GM19351 (cell line): Measurements from ENCODE around the gene FKBP15.
"Not testable (repeated sequence)": the region's sequence is repeated elsewhere in the genome, so short reads cannot be mapped to it uniquely, and the experiment has no call there.

ENCODE experiments used
- ATAC-seq: cut with Tn5 transposase; IDR thresholded peaks from one replicate; pipeline ENCODE4 v1.9.1; 2021; ENCODE audit warnings: mild to moderate bottlenecking, moderate library complexity; ENCODE audit not compliant: unreplicated experiment

The FKBP15 gene

GRCh38 chr9:113149561-113149960 lies 71.5 kb downstream of the FKBP15 start:
- not testable (repeated sequence) for ATAC-seq

GRCh38 chr9:113148781-113149510 lies 72.1 kb downstream of the FKBP15 start:
- ATAC-seq: no peak

- ATAC-seq: no peak
Measured at GRCh38 chr9:113148372-113148705, 72.7 kb downstream of the FKBP15 start.

DNA sequence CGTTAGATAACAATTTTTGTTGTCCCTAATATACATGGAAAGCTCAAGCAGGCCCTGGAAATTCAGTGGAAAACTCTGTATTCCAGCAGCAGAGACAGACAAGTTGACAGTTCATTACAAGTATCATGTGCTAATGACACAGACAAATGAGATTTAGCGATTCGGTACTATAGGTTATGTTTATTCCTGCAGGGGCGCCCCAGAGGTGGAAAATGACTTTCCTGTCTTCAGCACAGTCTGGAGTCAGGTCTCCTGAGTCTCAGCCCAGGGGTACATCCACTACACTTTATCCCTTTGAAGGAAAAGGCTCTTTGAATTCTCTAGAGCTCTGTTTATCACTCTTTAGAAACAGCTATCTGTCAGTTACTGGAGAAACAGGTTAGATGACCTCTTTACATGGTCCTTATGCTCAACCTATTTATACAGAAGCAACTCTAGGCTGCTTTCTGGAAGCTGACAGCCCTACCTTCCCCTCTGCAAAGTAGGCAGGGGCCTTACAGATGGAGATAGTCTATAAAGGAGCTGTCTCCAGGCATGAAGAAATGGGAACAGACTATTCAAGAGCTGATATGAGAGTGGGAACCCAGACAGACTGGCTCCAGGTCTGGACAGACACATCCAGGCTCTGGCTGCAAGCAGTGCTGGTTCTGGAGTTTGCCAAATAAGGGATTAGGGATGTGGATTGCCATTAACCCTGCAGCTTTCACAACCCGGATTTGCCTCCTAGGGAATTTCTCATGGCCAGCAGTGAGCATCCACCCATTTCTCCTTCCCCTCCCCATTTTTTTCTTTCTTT lies 77.4 kb downstream of the FKBP15 start:
- ATAC-seq: no peak

GRCh38 chr9:113140896-113141295 lies 80.2 kb downstream of the FKBP15 start:
- ATAC-seq: not testable (repeated sequence)

DNA sequence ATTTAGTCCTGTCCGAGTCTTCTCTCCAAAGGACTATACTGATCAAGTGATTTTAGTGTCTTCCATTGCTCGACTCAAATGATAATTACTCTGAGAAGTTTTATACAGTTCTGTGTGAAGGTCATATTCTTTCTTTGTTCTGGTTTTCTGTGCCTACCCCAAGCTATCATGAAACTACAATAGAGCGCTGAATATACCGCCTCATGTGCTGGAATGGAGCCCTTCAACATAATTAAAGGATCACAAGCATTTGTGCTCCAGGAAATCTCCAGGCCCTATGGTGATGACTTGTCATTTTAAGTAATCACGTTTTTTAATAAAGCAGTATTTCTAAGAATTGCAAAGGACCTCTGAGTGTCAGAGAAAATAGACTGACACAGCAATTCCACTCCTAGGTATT lies 81.1 kb downstream of the FKBP15 start:
- no peak for ATAC-seq

DNA sequence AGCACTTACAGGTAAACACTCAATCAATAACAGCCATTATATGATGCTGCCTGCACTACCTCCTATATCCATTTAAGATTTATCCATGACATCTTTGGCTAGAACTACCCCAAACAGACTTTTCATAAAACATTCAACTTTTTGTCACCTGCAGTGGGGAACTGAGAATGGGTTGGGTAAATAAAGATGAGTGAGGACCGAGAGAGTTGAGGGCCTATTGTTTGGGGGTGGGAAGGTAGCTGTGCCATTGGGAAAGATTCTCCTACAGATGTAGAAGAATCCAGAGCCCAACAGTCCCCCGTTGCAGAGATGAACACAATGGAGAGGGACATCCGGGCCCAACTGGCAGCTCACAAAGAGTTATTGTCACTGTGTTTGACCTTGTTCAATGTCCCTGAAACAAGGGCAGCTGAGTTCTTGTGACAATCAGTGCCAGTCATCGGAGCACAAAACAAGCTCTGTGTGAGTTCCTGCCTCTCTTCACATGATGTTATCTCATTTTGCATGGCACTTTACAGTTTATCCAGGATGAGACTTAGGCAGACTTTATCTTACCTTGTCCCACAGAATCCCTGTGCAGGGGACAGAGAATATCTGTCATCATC lies 81.8 kb downstream of the FKBP15 start:
- no peak for ATAC-seq

- ATAC-seq: no peak
Measured at GRCh38 chr9:113138760-113139159, 82.3 kb downstream of the FKBP15 start.

DNA sequence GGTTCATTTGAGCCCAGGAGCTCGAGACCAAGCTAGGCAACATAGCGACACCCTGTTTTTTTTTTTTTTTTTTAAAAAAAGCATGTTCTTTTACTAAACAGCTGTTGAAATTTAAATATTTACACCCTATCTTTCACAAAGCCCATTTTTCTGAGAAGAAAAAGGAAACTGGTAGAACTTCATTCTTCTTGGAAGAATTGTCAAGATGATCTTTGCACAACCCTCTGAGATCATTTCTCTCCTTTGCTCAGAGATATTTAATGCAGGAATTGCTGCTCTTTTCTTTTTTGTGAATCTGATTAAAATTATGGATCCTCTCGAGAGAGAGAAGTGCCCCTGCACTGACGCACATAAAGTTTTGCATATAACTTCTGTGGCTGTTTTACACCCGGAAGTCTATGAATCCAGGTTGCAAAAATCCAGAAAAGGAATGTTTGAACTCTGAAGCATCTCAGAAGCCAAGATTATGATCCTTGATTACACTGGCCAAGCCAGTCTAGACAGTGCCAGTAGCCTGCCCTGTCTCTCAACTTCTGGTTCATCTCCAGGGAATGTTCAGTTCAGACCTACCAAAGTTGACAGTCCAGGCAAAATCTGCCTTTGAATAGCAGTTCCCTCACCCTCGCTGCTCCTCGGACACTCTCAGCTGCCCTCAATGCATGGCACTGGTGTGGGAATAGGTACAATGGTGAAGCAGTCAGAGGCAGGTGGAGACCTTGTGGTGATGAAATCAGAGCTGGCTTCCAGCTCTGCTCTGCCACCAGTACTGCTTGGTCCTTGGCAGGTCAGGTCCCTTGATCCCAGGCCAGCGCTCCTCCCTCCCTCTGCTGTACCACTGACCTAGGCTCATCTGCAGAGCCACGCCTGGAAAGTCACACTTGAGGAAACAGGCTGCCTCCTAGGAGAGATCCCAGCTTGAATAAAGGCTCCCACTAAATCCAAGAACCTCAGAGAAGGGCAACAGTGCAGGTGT lies 83.6 kb downstream of the FKBP15 start:
- no peak for ATAC-seq

GRCh38 chr9:113131689-113132151 lies 89.4 kb downstream of the FKBP15 start:
- no peak for ATAC-seq

- ATAC-seq: no peak
Measured at GRCh38 chr9:113129884-113130283, 91.2 kb downstream of the FKBP15 start.

DNA sequence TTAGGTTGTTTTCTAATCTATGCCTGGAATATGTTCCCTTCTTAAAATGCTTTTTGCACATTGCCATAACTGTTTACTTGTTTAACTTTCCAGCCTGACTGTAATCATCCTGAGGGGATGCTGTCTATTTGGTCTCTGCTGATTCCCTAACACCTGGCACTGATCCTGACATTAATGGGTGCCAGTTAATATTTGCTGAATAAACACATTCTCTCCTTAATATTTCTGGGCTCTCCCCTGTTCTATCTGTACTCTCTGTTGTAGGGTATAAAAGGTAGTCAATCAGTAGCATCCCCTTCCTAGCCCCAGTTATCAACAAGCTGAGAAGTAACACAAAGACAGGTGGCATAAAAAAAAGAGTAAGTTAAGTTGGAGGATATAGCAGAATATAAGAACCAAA lies 91.6 kb downstream of the FKBP15 start:
- ATAC-seq: no peak

GRCh38 chr9:113125386-113126035 lies 95.6 kb downstream of the FKBP15 start:
- ATAC-seq: no peak

GRCh38 chr9:113118829-113119228 lies 102.2 kb downstream of the FKBP15 start:
- not testable (repeated sequence) for ATAC-seq
